ENCODE measurements around the gene MX1. TPM values are rescaled to one million over a fixed set of nuclear protein-coding genes. Genes with fewer than 3 reads are reported as not detected.

MX1 gene
- total and polyA plus RNA-seq, 2 of the 13 experiments (the other 11 are each of a cell fraction or from before 2014, with no cell fraction given) = 2.6 to 5.8 TPM

GRCh38 chr21:41442481-41443186, 16.6 kb downstream of the MX1 start:
- CTCF ChIA-PET (ENCODE audit: low intra/inter-chr PET ratio, low total read pairs) = no interaction called here
- Histone ChIP-seq H3K9me3 (ENCODE audit: low read length) (no peaks in the 10 kb centered on the region), H3K79me2 (ENCODE audit: insufficient read depth, low read length) (no peaks in the 10 kb centered on the region), H3K4me3 (replicated peaks in 1 of 3; ENCODE audit: insufficient read depth in 1 of 3, low read depth in 2 of 3, low read length in 3 of 3) (no peak overlapping the region), H3K4me2 (ENCODE audit: low read depth, low read length) (no peak overlapping the region), H3K4me1 (ENCODE audit: insufficient read depth, low read length) (no peaks in the 10 kb centered on the region), H3K27ac (ENCODE audit: extremely low read length, insufficient read depth, low read length) (no peak overlapping the region), H3K36me3 (replicated peaks in 1 of 2; ENCODE audit: control insufficient read depth in 1 of 2, insufficient read depth in 2 of 2, low read length in 2 of 2) (no peaks in the 10 kb centered on the region), H3K9ac (ENCODE audit: insufficient read depth, low read depth, low read length) (no peak overlapping the region), H4K20me1 (ENCODE audit: insufficient read depth, low read length) (no peaks in the 10 kb centered on the region), H2AFZ (ENCODE audit: low read length) (no peak overlapping the region), H3K27me3 (ENCODE audit: control insufficient read depth in 1 of 2, insufficient read depth in 2 of 2, low read length in 2 of 2) (no peaks in the 10 kb centered on the region)
- 95% methylated on average over 2 of the region's 2 CpGs for WGBS (ENCODE audit: low lambda C conversion rate)
- no peak for DNase-seq (ENCODE audit: low spot score)
- intact Hi-C loops (cut with micrococcal nuclease; ENCODE audit: unreplicated experiment) (no loop called here), in situ Hi-C loops (cut with HindIII; ENCODE audit: extremely low pct_ligation_motif_present, low pct_unique_long_range_greater_than_20kb) (no loop called here)
- no peak for TF ChIP-seq ATF7-NPFF (CRISPR knock-in tag; IDR thresholded peaks at IDR 0.05; ENCODE audit: low read depth)
- TF ChIP-seq MED13 (CRISPR knock-in tag; IDR thresholded peaks at IDR 0.05) = no peak
- no peak for TF ChIP-seq GLI4 (CRISPR knock-in tag; IDR thresholded peaks at IDR 0.05; ENCODE audit: borderline replicate concordance)
- TF ChIP-seq AKAP8 (CRISPR knock-in tag; IDR thresholded peaks at IDR 0.05) = no peak
- no peak for TF ChIP-seq CBFB (CRISPR knock-in tag; IDR thresholded peaks at IDR 0.05)
- no peak for TF ChIP-seq ZNF12 (CRISPR knock-in tag; IDR thresholded peaks at IDR 0.05)
- no peak for TF ChIP-seq NONO (IDR thresholded peaks at IDR 0.05)
- TF ChIP-seq NONO (CRISPR knock-in tag; conservative IDR thresholded peaks at IDR 0.05) = no peak
- TF ChIP-seq TAF15 (IDR thresholded peaks at IDR 0.05; ENCODE audit: low read depth, low read length, poor library complexity, severe bottlenecking) = no peak
- TF ChIP-seq, protein P1, sequence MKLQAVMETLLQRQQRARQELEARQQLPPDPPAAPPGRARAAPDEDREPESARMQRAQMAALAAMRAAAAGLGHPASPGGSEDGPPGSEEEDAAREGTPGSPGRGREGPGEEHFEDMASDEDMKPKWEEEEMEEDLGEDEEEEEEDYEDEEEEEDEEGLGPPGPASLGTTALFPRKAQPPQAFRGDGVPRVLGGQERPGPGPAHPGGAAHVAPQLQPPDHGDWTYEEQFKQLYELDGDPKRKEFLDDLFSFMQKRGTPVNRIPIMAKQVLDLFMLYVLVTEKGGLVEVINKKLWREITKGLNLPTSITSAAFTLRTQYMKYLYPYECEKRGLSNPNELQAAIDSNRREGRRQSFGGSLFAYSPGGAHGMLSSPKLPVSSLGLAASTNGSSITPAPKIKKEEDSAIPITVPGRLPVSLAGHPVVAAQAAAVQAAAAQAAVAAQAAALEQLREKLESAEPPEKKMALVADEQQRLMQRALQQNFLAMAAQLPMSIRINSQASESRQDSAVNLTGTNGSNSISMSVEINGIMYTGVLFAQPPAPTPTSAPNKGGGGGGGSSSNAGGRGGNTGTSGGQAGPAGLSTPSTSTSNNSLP (IDR thresholded peaks at IDR 0.05; ENCODE audit: low read depth, low read length) = no peak
- TF ChIP-seq, protein P2, sequence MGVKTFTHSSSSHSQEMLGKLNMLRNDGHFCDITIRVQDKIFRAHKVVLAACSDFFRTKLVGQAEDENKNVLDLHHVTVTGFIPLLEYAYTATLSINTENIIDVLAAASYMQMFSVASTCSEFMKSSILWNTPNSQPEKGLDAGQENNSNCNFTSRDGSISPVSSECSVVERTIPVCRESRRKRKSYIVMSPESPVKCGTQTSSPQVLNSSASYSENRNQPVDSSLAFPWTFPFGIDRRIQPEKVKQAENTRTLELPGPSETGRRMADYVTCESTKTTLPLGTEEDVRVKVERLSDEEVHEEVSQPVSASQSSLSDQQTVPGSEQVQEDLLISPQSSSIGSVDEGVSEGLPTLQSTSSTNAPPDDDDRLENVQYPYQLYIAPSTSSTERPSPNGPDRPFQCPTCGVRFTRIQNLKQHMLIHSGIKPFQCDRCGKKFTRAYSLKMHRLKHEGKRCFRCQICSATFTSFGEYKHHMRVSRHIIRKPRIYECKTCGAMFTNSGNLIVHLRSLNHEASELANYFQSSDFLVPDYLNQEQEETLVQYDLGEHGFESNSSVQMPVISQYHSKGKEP (CRISPR knock-in tag; IDR thresholded peaks at IDR 0.05) = no peak
- TF ChIP-seq ELF1 (CRISPR knock-in tag; IDR thresholded peaks at IDR 0.05) = no peak
- TF ChIP-seq SPEN (CRISPR knock-in tag; IDR thresholded peaks at IDR 0.05; ENCODE audit: low read depth) = no peak
- TF ChIP-seq ZNF260 (CRISPR knock-in tag; IDR thresholded peaks at IDR 0.05; ENCODE audit: borderline replicate concordance, low read depth) = no peak
- TF ChIP-seq ZNF225 (CRISPR knock-in tag; IDR thresholded peaks at IDR 0.05) = no peak
- BruUV-seq (replicated peaks) = no TSS peak
- POLR2A ChIA-PET = no interaction called here
- ATAC-seq = no peak
- no peak for FAIRE-seq

Data from HepG2 (cell line).